HUES64 (cell line): ENCODE results near the gene RABIF.

Source experiments
- H3K27ac ChIP-seq: 2 replicates; pipeline ENCODE4 v1.7.0; 2013; ENCODE audit warnings: low read depth, low read length, inconsistent platforms
- H3K27me3 ChIP-seq: 2 replicates; pipeline ENCODE4 v1.6.1; 2013; ENCODE audit warnings: mild to moderate bottlenecking, low read length; ENCODE audit not compliant: insufficient read depth
- H3K36me3 ChIP-seq: 2 replicates; pipeline ENCODE4 v1.6.1; 2013; ENCODE audit warnings: mild to moderate bottlenecking, low read length; ENCODE audit not compliant: insufficient read depth
- H3K4me1 ChIP-seq: 2 replicates; pipeline ENCODE4 v1.6.1; 2013; ENCODE audit warnings: mild to moderate bottlenecking, low read length, moderate library complexity; ENCODE audit not compliant: insufficient read depth
- H3K4me3 ChIP-seq: 2 replicates; pipeline ENCODE4 v1.5.1; 2013; ENCODE audit warnings: mild to moderate bottlenecking, low read length, moderate library complexity
- H3K9ac ChIP-seq: 2 replicates; pipeline ENCODE4 v1.6.1; 2013; ENCODE audit warnings: mild to moderate bottlenecking, low read depth, low read length
- H3K9me3 ChIP-seq: 2 replicates; pipeline ENCODE4 v1.6.1; 2013; ENCODE audit warnings: low read depth, low read length; ENCODE audit not compliant: insufficient read depth
- WGBS: fragments of 150-250, 120-280 bp; methylation state at CpG from one replicate; pipeline ENCODE4 v1.1.7; 2013; ENCODE audit warnings: missing lambda C conversion rate; 5-methylcytosine and 5-hydroxymethylcytosine counted together

Gene RABIF

DNA sequence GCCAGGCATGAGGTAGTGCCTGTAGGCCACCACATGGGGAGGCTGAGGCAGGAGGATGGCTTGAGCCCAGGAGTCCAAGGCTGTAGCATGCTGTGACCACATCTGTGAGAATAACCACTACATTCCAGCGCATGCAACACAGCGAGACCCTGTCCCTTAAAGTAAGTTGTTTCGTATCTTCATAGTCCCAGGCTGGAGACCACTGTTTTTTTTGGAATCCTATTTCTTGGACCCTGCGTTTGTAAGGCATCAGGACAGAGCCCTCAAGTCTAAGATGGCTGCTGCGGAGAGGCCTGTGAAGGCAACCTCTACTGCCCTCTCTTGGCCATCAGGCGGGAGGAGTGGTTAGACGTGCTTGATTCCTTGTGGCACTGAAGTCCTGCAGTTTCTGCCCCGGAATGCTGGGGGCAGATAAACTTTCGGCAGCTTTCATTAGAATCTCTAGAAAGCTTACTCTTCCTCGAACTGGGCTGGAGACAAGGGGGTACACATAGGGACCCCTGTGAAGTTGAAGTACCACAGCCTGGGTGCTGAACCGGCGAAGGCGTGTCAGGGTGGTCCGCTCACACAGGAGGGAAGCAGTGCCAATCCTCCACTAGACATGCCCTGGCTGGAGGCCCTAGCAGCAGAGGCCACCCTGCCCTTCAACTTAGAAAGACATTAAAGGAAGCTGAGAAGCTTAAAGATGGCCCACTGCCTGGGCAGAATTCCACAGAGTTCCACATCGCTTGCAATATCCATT, 36.6 kb downstream of the RABIF start:
- no peak overlapping the region for H3K27ac ChIP-seq
- H3K27me3 ChIP-seq: no peaks in the 10 kb centered on the region
- H3K9ac ChIP-seq: no peak overlapping the region
- H3K9me3 ChIP-seq: no peaks in the 10 kb centered on the region
- 68% methylated on average over 15 of the region's 15 CpGs for WGBS
- H3K4me3 ChIP-seq: no peak overlapping the region
- H3K4me1 ChIP-seq: no peaks in the 10 kb centered on the region
- peaks cover 48% of the 10 kb centered on the region for H3K36me3 ChIP-seq

DNA sequence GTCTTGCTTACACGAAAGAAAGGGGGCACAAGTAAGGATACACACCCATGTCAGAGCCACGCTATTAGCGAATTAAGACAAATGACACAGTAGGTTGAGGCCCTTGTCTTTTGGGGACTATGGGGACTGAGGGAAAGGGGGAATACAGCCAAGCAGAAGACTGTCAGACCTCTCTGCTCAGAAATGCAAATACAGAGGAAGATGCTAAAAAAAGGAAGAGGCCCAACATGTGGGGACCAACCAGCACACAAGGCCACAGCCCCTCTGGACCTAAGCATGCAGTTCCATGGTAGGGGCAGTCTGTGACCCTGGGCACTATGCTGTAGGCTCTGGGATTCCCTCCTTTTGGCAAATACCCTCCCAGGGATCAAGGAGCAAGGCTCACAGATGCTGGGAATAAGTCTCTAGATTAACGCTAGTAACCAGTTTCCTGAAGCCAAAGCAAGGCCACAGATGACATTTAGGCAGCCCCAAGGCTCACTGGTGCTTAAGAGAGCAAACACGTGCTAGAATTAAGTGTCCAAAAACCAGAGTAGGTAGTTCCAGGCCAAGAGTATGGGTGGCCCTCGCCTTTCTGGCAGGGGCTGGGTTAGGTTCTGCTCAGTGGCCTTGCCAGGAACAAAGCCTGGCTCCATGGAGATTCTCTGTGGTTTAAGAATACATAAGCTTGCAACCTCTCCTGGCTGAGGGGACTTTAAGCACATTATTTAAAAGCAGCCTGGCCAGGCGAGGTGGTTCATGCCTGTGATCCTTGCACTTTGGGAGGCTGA, 38.2 kb downstream of the RABIF start:
- no peaks in the 10 kb centered on the region for H3K9me3 ChIP-seq
- 93% methylated on average over 7 of the region's 7 CpGs for WGBS
- no peak overlapping the region for H3K27ac ChIP-seq
- peaks cover 32% of the 10 kb centered on the region for H3K36me3 ChIP-seq
- no peak overlapping the region for H3K4me3 ChIP-seq
- no peak overlapping the region for H3K9ac ChIP-seq
- no peaks in the 10 kb centered on the region for H3K4me1 ChIP-seq
- no peaks in the 10 kb centered on the region for H3K27me3 ChIP-seq

DNA sequence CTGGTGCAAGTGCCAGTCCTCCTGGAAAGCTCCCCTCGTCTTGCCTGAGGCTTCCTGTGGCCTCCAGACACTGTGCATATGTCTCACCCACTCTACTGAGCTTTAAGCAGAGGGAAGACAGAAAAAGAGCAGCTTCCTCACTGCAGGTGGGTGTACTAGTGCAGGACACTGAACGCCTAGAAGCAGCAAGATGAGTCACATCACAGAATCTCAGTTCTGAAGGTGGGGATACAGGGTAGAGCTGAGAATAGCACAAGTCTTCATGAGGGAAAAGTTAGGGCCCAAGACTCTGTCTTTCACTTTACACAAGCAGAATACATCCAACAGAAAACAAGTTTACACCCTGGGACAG, 40.8 kb downstream of the RABIF start:
- WGBS: 81% methylated on average over 2 of the region's 2 CpGs
- H3K4me1 ChIP-seq: no peaks in the 10 kb centered on the region
- H3K9ac ChIP-seq: no peak overlapping the region
- H3K27me3 ChIP-seq: no peaks in the 10 kb centered on the region
- H3K36me3 ChIP-seq: peaks cover 21% of the 10 kb centered on the region
- no peak overlapping the region for H3K4me3 ChIP-seq
- no peaks in the 10 kb centered on the region for H3K9me3 ChIP-seq
- no peak overlapping the region for H3K27ac ChIP-seq

DNA sequence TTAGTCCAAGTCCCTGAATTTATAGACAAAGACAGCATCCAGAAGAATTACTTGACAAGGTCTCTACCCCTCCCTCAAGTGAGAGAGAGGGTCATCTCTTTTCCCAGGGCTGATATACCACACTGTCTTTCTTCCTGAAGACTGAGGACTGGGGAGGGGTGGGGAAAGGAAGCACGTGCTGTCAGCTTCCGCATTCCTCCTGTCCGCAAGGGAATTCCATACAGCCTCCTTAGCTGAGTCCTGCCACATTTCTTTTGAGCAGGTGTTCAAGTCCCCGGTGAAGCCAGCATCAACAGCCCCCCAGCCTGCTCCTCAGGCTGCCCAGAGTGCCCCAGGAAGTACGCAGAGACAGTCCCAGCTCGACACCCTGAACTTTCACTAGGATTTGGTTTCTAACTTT, 44.0 kb downstream of the RABIF start:
- H3K9ac ChIP-seq: peak overlapping the region; percentile 10; the same call in 1 of the 2 replicates
- no peaks in the 10 kb centered on the region for H3K27me3 ChIP-seq
- no peak overlapping the region for H3K4me3 ChIP-seq
- no peaks in the 10 kb centered on the region for H3K9me3 ChIP-seq
- no peaks in the 10 kb centered on the region for H3K4me1 ChIP-seq
- H3K36me3 ChIP-seq: peaks cover 6% of the 10 kb centered on the region
- no peak overlapping the region for H3K27ac ChIP-seq
- WGBS: 68% methylated on average over 6 of the region's 6 CpGs

DNA sequence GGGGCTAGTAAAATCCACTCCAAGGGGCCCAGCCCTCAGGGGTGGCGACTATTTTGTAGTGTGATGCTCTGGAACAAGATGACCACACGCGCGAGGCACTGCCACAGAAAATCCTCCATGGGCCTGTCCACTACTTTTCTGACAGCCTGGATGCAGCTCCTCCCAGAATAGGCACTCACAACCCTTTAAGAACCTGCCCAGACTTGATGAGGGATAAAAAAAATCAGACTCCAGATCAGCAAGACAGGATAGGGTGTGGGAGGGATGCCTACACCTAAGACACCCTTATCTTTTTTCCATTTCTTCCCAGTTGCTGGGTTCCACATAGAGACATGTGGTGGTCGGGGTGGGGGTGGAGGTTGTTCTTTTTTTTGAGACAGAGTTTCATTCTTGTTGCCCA, 44.7 kb downstream of the RABIF start:
- Histone ChIP-seq H3K9me3 (no peaks in the 10 kb centered on the region), H3K4me3 (no peak overlapping the region), H3K36me3 (peaks cover 1% of the 10 kb centered on the region; the same call in 1 of the 2 replicates), H3K9ac (no peak overlapping the region), H3K27ac (no peak overlapping the region), H3K4me1 (no peaks in the 10 kb centered on the region), H3K27me3 (no peaks in the 10 kb centered on the region)
- 97% methylated on average over 5 of the region's 5 CpGs for WGBS

DNA sequence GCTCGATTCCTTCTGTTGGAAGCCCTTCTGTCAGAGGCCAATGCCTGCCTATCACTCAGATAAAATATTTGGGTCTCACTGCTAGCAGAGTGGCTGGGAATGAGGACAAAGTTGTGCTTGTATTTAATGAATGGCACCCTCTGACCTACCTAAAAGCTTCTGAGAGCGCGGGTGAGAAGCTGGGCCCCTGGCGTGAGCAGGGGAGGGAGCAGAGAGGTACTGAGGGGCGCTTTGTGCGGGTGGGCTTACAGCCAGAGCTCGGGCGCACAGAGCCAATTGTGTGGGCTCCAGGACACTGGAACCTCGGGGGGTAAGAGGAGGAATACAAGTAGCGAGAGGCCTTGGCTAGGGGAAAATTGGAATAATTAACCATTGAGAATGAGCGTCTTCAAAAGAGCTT, 45.9 kb downstream of the RABIF start:
- no peak overlapping the region for H3K4me3 ChIP-seq
- H3K9me3 ChIP-seq: no peaks in the 10 kb centered on the region
- 92% methylated on average over 11 of the region's 11 CpGs for WGBS
- H3K36me3 ChIP-seq: no peaks in the 10 kb centered on the region
- H3K27me3 ChIP-seq: no peaks in the 10 kb centered on the region
- no peak overlapping the region for H3K9ac ChIP-seq
- H3K27ac ChIP-seq: no peak overlapping the region
- H3K4me1 ChIP-seq: no peaks in the 10 kb centered on the region

DNA sequence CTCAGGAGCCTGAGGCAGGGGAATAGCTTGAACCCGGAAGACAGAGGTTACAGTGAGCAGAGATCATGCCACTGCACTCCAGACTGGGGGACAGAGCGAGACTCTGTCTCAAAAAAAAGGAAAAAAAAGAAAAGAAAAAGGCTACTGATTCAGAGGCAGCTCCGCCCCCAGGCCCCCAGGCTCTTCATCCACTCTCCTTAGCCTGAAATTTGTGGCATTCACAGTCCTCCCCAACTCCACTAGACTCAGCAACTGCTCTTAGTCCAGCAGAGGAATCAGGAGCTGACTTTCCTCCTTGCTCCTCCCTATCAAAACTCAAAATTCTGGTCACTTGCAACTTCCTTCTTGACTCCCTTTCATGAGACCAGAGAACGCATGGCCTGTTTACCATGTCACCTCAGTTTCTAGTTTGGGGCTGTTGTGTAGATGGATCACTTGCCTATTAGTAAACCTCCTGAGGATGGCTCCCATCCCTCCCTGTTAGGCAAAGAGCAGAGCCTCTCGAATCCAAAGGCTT, 51.1 kb downstream of the RABIF start:
- H3K27me3 ChIP-seq: no peaks in the 10 kb centered on the region
- H3K36me3 ChIP-seq: no peaks in the 10 kb centered on the region
- WGBS: 94% methylated on average over 5 of the region's 5 CpGs
- no peak overlapping the region for H3K4me3 ChIP-seq
- H3K4me1 ChIP-seq: peaks cover 10% of the 10 kb centered on the region; the same call in 1 of the 2 replicates
- H3K27ac ChIP-seq: no peak overlapping the region
- H3K9ac ChIP-seq: no peak overlapping the region
- no peaks in the 10 kb centered on the region for H3K9me3 ChIP-seq

DNA sequence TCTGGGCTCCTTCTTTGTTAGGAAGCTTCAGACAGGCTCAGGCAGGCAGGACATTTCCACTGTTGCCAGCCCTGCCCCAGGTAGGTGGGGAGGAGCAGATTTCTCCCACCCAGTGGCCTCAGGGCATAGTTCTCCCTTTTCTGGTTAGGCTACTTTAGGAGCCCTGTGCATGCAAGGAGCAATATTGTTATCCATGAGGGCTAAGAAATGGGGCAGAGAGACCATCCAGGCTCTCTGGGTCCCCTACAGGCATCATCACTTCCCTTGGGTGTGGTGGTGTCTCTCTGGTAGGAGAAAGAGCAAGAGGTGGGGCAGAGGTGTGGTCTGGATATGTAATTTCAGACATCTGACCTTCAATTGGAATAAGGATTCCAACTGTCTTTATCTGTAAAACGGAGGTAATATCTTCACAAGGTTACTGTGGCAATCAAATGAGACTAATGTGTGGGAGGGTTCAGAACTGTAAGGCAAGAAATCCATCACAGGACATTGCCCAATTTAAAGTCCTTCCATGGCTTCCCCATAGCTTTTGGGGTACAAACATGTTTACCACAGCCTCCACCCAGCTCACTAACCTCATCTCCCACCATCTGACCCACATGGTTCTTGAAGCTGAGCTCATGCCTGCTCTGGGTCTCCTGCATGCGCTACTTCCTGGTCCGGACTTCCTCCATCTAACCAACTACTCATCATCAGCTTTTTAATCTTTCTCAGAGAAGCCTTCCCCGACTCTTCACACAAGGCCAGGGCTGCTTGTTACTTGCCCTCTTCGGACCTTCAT, 52.1 kb downstream of the RABIF start:
- H3K9me3 ChIP-seq: no peaks in the 10 kb centered on the region
- H3K4me3 ChIP-seq: no peak overlapping the region
- 91% methylated on average over 5 of the region's 5 CpGs for WGBS
- H3K27me3 ChIP-seq: no peaks in the 10 kb centered on the region
- H3K36me3 ChIP-seq: no peaks in the 10 kb centered on the region
- H3K4me1 ChIP-seq: peaks cover 10% of the 10 kb centered on the region; the same call in 1 of the 2 replicates
- no peak overlapping the region for H3K27ac ChIP-seq
- no peak overlapping the region for H3K9ac ChIP-seq

DNA sequence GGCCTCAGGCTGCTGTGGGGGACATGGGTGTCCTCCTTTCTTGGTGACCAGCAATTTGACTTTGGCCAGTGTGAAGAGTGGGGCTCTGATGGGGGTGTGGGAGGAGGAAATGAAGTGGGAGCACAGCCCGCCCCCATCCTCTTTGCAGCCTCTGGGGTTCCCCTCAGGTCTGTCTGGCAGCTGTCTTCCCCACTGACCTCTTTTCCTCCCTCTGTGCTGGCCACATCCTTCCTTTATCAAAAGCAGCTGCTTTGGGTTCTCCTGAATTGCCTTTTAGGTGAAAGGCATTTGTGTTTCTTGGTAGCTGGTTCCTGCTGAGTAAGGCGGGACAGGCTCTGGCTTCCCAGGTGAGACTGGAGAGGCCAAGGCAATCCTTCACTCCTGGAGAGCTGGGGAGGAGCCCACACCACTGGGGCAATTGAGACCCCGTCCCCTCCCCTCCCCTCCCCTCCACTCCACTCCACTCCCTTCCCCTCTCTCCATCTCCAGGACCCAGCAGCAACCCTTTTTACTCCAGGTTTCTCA, 53.3 kb downstream of the RABIF start:
- H3K9ac ChIP-seq: no peak overlapping the region
- no peaks in the 10 kb centered on the region for H3K9me3 ChIP-seq
- no peaks in the 10 kb centered on the region for H3K36me3 ChIP-seq
- no peak overlapping the region for H3K27ac ChIP-seq
- H3K4me1 ChIP-seq: peaks cover 10% of the 10 kb centered on the region; the same call in 1 of the 2 replicates
- 49% methylated on average over 3 of the region's 3 CpGs for WGBS
- no peaks in the 10 kb centered on the region for H3K27me3 ChIP-seq
- H3K4me3 ChIP-seq: no peak overlapping the region

DNA sequence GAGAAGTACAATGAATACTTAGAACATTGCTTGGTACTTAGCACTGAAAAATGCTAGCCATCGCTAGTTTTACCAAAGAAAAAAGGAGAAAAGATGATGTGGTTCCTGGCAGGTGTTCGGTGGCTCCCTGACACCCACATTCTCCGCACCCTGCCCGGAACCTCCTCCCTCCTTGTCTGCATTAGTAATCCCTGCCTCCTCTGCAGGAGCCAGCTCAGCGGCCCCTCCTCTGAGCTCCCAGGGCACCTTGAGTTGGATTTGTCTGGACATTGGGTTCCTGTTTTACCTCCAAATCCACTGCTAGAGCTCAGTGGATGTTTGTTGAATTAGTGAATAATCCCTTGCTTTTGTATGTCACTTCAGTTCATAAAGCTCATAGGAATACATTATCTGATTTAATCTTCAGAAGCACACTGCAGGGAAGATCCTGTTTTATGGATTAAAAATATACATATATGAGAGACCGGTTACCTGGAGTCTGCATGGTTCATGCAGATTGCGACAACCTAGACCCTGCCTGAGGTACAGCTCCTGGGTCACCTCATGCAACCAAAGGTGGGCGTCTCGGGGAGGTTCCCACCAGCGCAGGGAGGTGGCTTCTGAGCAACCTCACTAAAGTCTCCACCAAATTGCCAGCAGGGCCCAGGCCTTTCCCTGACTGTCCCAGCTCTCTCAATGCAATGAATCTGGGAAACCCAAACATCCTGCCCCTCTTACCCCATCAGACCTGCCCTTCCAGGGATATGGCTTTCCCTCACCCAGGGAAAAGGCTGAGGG, 54.0 kb downstream of the RABIF start:
- no peak overlapping the region for H3K27ac ChIP-seq
- 90% methylated on average over 10 of the region's 10 CpGs for WGBS

More for the DNA sequence above, 54.0 kb downstream of the RABIF start:
- peaks cover 10% of the 10 kb centered on the region; the same call in 1 of the 2 replicates for H3K4me1 ChIP-seq
- H3K36me3 ChIP-seq: no peaks in the 10 kb centered on the region
- H3K9ac ChIP-seq: no peak overlapping the region
- H3K9me3 ChIP-seq: no peaks in the 10 kb centered on the region
- no peaks in the 10 kb centered on the region for H3K27me3 ChIP-seq
- H3K4me3 ChIP-seq: no peak overlapping the region
